Right atrium auricular region (tissue), 2 donors: ENCODE measurements around the gene CDK5RAP3. TPM values are rescaled to one million over a fixed set of nuclear protein-coding genes. Genes with fewer than 3 reads are reported as not detected.

Experiments used
- DNase-seq: peaks from one replicate; pipeline ENCODE4 v3.0.0-alpha.2; 2019; ENCODE audit warnings: low spot score
- H3K27ac ChIP-seq, 2 donors: fragments of 200-600 bp; sonication (generic); 1 replicate in 1 of 2; 2 replicates in 1 of 2; pipeline ENCODE4 v1.5.1; 2016 to 2019
- H3K27me3 ChIP-seq, 2 donors: fragments of 200-600 bp; sonication (generic); one replicate each; pipeline versions ENCODE4 v1.5.1 to v1.6.0; 2017 to 2019
- H3K36me3 ChIP-seq: fragments of 200-600 bp; sonication (generic); one replicate; pipeline ENCODE4 v1.5.1; 2016
- H3K4me1 ChIP-seq, 2 donors: fragments of 200-600 bp; sonication (generic); one replicate each; pipeline versions ENCODE4 v1.5.1 to v1.6.0; 2017 to 2019
- H3K4me3 ChIP-seq, 2 donors: fragments of 200-600 bp; sonication (generic); 1 replicate in 1 of 2; 2 replicates in 1 of 2; pipeline ENCODE4 v1.5.1; 2017 to 2019; ENCODE audit warnings: mild to moderate bottlenecking in 1 of 2, moderate library complexity in 1 of 2
- H3K9me3 ChIP-seq, 2 donors: fragments of 200-600 bp; sonication (generic); one replicate each; pipeline ENCODE4 v1.5.1; 2019
- CTCF ChIP-seq, 2 donors: fragments of 200-600 bp; sonication (generic); IDR thresholded peaks; one replicate each; pipeline ENCODE4 v1.5.1; 2019; ENCODE audit warnings: antibody characterized with exemption in 2 of 2
- total RNA-seq, 2 donors: library from RNA; depleted of rRNA; stranded (reverse); fragments of >200 nt; gene quantifications; one replicate each; pipeline ENCODE4 v1.1.0, GENCODE V29; 2016

The CDK5RAP3 gene
- total RNA-seq, 2 donors from 2014 or later = 37.9 to 45.4 TPM

DNA sequence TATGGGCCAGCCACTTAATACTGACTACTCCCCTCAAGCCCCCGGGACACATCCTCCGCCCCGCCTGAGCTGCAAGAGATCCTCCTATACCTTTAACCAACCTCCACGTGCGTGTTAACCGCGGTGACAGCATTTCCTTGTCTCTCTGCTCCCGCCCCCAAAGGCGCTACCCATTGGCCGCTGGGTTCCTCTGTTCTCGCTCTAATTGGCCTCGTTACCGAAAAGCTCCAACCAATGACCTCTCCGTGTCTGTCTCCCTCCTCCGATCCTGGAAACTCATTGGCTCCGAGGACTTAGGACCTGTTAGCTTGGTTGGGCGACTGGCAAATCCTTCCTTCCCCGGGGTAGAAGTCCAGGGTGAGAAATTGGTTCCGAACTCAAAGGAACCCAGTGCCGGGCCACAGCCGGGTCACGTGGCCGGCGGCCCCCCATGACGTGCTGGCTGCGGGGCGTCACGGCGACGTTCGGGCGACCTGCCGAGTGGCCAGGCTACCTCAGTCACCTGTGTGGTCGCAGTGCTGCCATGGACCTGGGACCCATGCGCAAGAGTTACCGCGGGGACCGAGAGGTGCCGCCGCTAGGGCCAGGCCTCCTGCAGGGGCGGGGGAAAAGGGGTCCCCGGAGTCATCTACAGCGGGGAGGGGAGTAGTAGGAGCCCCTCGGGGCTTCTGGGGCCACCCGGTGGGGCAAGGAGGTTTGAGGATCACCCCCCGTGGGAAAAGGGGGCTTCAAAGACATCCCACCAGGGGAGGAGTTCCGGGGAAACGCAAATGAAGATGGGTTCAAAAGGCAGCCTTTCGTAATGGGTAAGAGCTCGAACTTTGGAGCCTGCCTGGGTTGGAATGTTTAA lies 29.4 kb upstream of the CDK5RAP3 start, which contains the start of gene PNPO:
Gene PNPO, plus strand, starts transcription at position 326 of the 850 bp plus-strand sequence. Its CDS starts 105 bp downstream, at position 431.
- peak within 1 kb of the TSS; percentile 84 to 86 for H3K4me3 ChIP-seq
- H3K27ac ChIP-seq = peak within 1 kb of the TSS; percentile 81 to 84
- peak; percentile 98 for DNase-seq
- H3K9me3 ChIP-seq = no peaks in the 10 kb centered on the region
- peaks cover 28% of the 10 kb centered on the region for H3K36me3 ChIP-seq
- TF ChIP-seq CTCF (IDR thresholded peaks at IDR 0.05) = peak in 1 of 2 donors; percentile 20
- peaks cover 0 to 34% of the 10 kb centered on the region in 2 donors for H3K4me1 ChIP-seq
- H3K27me3 ChIP-seq = no peaks in the 10 kb centered on the region

DNA sequence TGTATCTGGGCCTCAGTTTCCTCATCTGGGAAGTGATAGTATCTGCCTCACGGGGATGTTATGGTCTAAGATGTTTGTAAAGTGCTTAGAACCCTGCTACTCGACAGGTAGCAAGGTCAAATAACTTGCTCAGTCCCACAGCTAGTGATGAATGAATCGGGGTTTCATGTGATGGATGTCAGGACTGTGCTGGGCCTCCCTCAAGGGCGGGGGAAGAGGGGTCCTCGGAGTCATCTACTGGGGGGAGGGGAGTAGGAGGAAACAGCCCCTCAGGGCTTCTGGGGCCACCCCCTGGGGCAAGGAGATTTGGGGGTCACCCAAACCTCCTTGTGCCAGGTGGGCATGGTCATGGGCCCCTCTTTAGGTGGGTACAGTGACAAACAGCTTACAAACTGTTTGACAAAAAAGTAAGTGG lies 28.8 kb upstream of the CDK5RAP3 start:
- Histone ChIP-seq H3K4me1 (peaks cover 0 to 40% of the 10 kb centered on the region in 2 donors), H3K9me3 (no peaks in the 10 kb centered on the region), H3K4me3 (peak overlapping the region; percentile 84 to 86), H3K27me3 (no peaks in the 10 kb centered on the region), H3K36me3 (peaks cover 28% of the 10 kb centered on the region), H3K27ac (peak overlapping the region; percentile 81 to 84)
- no peak for TF ChIP-seq CTCF (IDR thresholded peaks at IDR 0.05)
- DNase-seq = no peak

- Histone ChIP-seq H3K9me3 (no peaks in the 10 kb centered on the region), H3K4me1 (peaks cover 0 to 41% of the 10 kb centered on the region in 2 donors), H3K27ac (peak overlapping the region in 1 of 2 donors; percentile 81), H3K36me3 (peaks cover 28% of the 10 kb centered on the region), H3K27me3 (no peaks in the 10 kb centered on the region), H3K4me3 (peak overlapping the region in 1 of 2 donors; percentile 84)
- no peak for DNase-seq
- TF ChIP-seq CTCF (IDR thresholded peaks at IDR 0.05) = no peak
Measured at GRCh38 chr17:47942568-47942967, 28.3 kb upstream of the CDK5RAP3 start.

DNA sequence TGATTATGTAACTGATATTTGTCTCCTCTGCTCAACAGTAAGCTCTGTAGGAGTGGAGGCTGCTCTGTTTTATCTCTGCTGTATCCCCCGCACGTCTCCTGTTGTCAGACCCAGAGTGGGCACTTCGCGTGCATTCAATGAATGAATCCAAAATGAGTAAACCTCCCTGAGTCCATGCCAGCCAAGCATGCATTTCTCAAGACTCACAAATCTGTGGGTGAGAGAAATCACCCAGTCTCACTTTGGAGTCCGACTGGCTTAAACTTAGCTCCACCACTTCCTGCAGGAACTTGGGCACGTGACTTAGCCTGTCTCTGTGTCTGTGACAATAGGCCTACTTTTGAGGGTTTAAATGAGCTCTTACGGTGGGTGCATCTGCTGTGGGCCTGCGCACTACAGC lies 25.8 kb upstream of the CDK5RAP3 start:
- H3K27me3 ChIP-seq = no peaks in the 10 kb centered on the region
- H3K36me3 ChIP-seq = peaks cover 36% of the 10 kb centered on the region
- H3K4me3 ChIP-seq = no peak overlapping the region
- no peak for DNase-seq
- peaks cover 0 to 54% of the 10 kb centered on the region in 2 donors for H3K4me1 ChIP-seq
- no peak for TF ChIP-seq CTCF (IDR thresholded peaks at IDR 0.05)
- no peaks in the 10 kb centered on the region for H3K9me3 ChIP-seq
- H3K27ac ChIP-seq = peak overlapping the region; percentile 32 to 65

DNA sequence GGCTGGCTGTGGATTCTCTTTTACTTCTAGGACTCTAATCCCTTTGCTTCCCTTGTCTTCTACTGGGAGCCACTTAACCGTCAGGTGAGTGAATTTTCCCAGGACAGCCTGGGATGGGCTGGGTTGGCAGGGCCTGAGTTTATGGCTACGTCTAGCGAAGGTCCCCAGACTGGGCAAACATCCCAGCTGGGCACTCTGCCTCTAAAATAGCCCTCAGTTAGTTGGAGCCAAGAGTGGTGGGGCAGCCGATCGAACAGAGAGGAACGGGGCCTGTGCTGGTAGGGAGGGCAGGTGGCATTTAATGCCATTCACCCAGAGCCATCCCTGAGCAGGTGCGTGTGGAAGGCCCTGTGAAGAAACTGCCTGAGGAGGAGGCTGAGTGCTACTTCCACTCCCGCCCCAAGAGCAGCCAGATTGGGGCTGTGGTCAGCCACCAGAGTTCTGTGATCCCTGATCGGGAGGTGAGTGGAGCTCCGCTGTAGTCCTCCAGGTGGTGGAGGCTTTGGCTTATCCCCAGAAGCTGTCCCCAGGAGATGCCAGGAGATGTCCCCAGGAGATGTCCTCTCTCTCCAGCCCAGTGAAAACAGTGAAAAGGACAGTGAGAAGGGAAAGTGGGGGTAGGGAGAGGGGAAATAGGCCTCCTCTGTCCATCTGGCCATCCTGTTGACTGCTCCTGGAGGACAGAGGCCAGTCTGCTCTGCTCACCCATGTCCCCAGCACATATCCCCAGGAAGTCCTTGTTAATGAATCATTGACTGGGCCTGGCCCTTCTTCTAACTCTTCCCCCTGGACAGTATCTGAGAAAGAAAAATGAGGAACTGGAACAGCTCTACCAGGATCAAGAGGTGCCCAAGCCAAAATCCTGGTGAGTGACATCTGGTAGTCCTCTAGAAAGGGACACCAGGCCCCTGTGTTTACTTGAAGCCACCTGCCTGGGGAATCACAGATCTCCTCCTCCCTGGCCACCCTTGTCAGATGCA lies 25.1 kb upstream of the CDK5RAP3 start:
- Histone ChIP-seq H3K36me3 (peaks cover 36% of the 10 kb centered on the region), H3K4me3 (no peak overlapping the region), H3K27me3 (no peaks in the 10 kb centered on the region), H3K9me3 (no peaks in the 10 kb centered on the region), H3K27ac (peak overlapping the region; percentile 32 to 65), H3K4me1 (peaks cover 0 to 49% of the 10 kb centered on the region in 2 donors)
- DNase-seq = no peak
- no peak for TF ChIP-seq CTCF (IDR thresholded peaks at IDR 0.05)
